ENCODE measurements around the gene DUSP5. TPM values are rescaled to one million over a fixed set of nuclear protein-coding genes. Genes with fewer than 3 reads are reported as not detected.

Gene DUSP5
- total and polyA plus RNA-seq, 3 donors from 2014 or later, result 42.7 to 57.5 (median 42.8) TPM

DNA sequence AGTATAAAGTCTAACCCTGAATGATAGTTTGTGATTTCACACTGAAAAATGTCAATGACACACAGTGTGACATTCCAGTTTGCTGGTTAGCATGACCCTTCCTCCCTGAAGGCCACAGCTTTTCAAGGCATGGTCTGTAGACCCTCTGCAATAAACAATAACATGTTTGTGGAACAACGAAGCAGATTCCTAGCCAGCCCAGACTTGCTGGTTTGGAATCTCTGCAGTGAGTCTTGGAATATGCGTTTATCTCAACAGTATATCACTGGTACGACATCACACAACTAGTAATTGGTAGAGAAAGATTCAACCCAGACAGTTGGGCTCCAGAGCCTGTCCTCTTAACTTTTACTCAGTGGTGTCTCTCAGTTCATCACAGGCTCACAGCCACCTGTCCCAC lies 23.7 kb upstream of the DUSP5 start:
- TF ChIP-seq POLR2A (IDR thresholded peaks at IDR 0.05), result no peak
- TF ChIP-seq, protein P1, sequence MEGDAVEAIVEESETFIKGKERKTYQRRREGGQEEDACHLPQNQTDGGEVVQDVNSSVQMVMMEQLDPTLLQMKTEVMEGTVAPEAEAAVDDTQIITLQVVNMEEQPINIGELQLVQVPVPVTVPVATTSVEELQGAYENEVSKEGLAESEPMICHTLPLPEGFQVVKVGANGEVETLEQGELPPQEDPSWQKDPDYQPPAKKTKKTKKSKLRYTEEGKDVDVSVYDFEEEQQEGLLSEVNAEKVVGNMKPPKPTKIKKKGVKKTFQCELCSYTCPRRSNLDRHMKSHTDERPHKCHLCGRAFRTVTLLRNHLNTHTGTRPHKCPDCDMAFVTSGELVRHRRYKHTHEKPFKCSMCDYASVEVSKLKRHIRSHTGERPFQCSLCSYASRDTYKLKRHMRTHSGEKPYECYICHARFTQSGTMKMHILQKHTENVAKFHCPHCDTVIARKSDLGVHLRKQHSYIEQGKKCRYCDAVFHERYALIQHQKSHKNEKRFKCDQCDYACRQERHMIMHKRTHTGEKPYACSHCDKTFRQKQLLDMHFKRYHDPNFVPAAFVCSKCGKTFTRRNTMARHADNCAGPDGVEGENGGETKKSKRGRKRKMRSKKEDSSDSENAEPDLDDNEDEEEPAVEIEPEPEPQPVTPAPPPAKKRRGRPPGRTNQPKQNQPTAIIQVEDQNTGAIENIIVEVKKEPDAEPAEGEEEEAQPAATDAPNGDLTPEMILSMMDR (IDR thresholded peaks at IDR 0.05), result no peak
- no peak overlapping the region for H3K4me3 ChIP-seq
- intact Hi-C loops (cut with DNase I; ENCODE audit: low total_unique reads), result no loop called here
- no peaks in the 10 kb centered on the region for H3K36me3 ChIP-seq (ENCODE audit: low read depth, missing control alignments)
- H3K9me3 ChIP-seq, result no peaks in the 10 kb centered on the region
- H3K27me3 ChIP-seq, result no peaks in the 10 kb centered on the region
- H3K27ac ChIP-seq, result no peak overlapping the region
- H3K4me1 ChIP-seq, result no peaks in the 10 kb centered on the region
- WGBS, 2 donors, result 87 to 94% methylated on average over 3 of the region's 3 CpGs
- DNase-seq, result no peak

DNA sequence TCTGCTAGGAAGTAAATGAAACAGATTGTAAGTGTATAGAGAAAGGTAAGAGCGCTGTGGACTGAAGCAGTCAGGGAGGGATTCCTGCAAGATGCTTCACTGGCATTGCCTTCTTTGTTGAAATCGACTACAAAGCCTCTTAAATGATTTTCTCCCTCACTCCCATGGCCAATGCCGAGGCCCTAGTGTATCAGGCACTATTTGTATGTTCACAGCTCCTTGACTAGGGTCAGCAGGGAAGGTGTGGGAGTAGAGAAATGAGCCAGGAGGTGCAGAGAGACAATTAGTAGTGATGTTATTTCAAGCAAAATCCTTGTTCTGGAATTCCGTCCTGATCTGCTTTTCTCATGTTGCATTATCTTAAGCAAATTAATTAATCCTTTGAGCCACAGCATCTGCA lies 22.9 kb upstream of the DUSP5 start:
- H3K36me3 ChIP-seq (ENCODE audit: low read depth, missing control alignments), result no peaks in the 10 kb centered on the region
- no peaks in the 10 kb centered on the region for H3K9me3 ChIP-seq
- TF ChIP-seq POLR2A (IDR thresholded peaks at IDR 0.05), result no peak
- TF ChIP-seq, protein P1 (IDR thresholded peaks at IDR 0.05), result no peak
- DNase-seq, result no peak
- intact Hi-C loops (cut with DNase I; ENCODE audit: low total_unique reads), result no loop called here
- WGBS, 2 donors, result 58 to 70% methylated on average over 4 of the region's 4 CpGs
- H3K4me3 ChIP-seq, result no peak overlapping the region
- no peak overlapping the region for H3K27ac ChIP-seq
- H3K4me1 ChIP-seq, result no peaks in the 10 kb centered on the region
- H3K27me3 ChIP-seq, result no peaks in the 10 kb centered on the region

DNA sequence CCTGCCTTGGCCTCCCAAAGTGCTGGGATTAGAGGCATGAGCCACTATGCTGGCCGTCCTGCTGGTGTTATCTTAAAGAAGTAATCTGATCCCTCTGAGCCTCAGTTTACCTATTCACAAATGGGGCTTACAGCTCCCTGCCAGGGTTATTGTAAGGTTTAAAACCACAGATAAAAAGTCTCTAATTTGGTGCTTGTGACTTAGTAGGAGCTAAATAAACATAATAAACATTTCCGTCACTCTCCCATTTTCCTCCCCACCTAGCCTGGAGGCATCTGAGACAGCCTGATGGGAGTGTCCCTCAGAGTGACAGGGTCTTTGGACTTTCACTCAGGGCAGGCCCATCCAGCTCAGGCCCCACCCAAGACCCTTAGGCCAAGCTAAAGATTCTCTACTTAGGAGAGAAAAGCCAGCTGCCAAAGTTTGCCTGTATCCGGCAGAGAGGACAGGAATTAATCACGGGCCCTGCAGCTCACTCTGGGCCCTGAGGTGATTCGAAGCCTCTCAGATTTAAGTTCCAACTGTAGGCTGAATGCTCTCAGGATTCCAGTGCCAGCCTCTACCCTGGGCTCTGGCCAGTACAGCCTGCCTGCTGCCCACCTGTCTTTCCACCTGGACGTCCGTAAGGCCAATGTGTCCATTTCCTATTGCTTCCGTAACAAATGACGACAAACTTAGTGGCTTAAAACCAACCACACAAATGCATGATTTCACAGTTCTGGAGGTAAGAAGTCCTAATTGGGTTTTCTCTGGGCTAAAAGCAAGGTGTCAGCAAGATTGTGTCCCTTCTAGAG lies 21.8 kb upstream of the DUSP5 start:
- Histone ChIP-seq H3K4me3 (no peak overlapping the region), H3K27me3 (no peaks in the 10 kb centered on the region), H3K9me3 (no peaks in the 10 kb centered on the region), H3K36me3 (ENCODE audit: low read depth, missing control alignments) (no peaks in the 10 kb centered on the region), H3K27ac (no peak overlapping the region), H3K4me1 (no peaks in the 10 kb centered on the region)
- WGBS, 2 donors, result 91 to 94% methylated on average over 8 to 9 of the region's 9 CpGs
- TF ChIP-seq, protein P1 (IDR thresholded peaks at IDR 0.05), result no peak
- no peak for TF ChIP-seq POLR2A (IDR thresholded peaks at IDR 0.05)
- no peak for DNase-seq
- intact Hi-C loops (cut with DNase I; ENCODE audit: low total_unique reads), result no loop called here

DNA sequence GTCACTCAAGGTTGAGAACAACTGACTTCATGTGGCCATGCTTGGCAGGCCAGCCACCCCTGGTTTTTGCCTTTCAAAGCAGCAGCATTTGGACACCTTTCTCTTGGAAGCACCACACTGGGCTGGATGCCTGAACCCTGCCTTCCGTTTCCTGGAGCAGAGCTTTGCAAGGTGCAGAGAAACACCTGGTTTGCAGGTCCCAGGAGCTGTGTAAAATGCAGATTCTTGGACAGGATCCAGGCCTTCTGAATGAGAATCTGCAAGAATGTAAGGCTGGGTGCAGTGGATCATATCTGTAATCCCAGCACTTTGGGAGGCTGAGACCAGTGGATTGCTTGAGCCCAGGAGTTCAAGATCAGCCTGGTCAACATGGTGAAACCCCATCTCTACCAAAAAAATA lies 18.0 kb upstream of the DUSP5 start:
- Histone ChIP-seq H3K9me3 (no peaks in the 10 kb centered on the region), H3K4me3 (no peak overlapping the region), H3K27ac (no peak overlapping the region), H3K4me1 (no peaks in the 10 kb centered on the region), H3K27me3 (no peaks in the 10 kb centered on the region), H3K36me3 (ENCODE audit: low read depth, missing control alignments) (no peaks in the 10 kb centered on the region)
- no peak for DNase-seq
- intact Hi-C loops (cut with DNase I; ENCODE audit: low total_unique reads), result no loop called here
- no peak for TF ChIP-seq POLR2A (IDR thresholded peaks at IDR 0.05)
- TF ChIP-seq, protein P1 (IDR thresholded peaks at IDR 0.05), result no peak
- 81% methylated on average over 1 of the region's 1 CpG; no CpG with 5 or more reads in 1 of the 2 donors for WGBS, 2 donors

DNA sequence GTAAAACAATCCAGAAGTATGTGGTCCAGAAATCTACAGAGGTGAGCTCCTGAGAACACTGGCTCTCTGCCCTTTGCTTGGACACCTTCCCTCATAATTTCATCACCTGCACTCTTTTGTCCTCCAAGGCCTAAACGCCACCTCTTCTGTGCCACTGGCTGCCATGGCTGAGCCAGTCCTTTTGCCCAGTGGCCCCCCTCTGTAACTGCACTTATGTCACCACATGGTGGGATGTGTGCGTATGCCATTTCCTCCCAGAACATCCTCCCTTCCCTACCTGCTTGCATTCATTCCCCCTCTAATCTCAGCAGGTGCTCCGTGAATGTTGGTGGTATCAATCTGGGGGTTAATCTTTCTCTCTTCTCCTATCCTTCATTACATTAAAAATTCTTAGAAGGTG lies 17.3 kb upstream of the DUSP5 start:
- Histone ChIP-seq H3K27me3 (no peaks in the 10 kb centered on the region), H3K4me1 (no peaks in the 10 kb centered on the region), H3K9me3 (no peaks in the 10 kb centered on the region), H3K36me3 (ENCODE audit: low read depth, missing control alignments) (no peaks in the 10 kb centered on the region), H3K27ac (no peak overlapping the region), H3K4me3 (no peak overlapping the region)
- intact Hi-C loops (cut with DNase I; ENCODE audit: low total_unique reads), result no loop called here
- no peak for DNase-seq
- WGBS, 2 donors, result 51 to 91% methylated on average over 3 of the region's 3 CpGs
- TF ChIP-seq, protein P1 (IDR thresholded peaks at IDR 0.05), result no peak
- TF ChIP-seq POLR2A (IDR thresholded peaks at IDR 0.05), result no peak
